GM12872 (cell line): ENCODE measurements around the gene PRUNE2.

Source experiments
- TF ChIP-seq, protein P1 (sequence below): IDR thresholded peaks from 3 replicates; pipeline ENCODE4 v1.5.1; 2011; ENCODE audit warnings: low read depth, mild to moderate bottlenecking, low read length, moderate library complexity; ENCODE audit not compliant: insufficient read depth

The PRUNE2 gene

DNA sequence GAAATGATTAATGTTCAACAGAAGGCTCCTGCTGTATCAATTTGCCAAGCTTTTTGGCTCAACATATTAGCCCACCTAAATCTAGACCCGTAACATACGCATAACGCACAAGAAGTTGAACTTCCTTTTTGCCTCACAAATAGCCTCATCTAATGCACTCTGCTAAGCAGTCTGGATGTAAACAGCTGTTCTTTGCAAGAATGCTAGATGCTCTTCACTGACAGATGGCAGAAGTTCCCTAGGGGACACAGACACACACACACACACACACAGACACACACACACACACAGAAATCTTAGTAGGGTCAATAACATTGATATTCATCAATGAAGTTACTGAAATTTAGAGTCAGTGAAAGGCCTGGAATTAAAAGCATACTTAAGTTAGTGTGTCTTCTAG is 154.9 kb downstream of the PRUNE2 start:
- TF ChIP-seq, protein P1, sequence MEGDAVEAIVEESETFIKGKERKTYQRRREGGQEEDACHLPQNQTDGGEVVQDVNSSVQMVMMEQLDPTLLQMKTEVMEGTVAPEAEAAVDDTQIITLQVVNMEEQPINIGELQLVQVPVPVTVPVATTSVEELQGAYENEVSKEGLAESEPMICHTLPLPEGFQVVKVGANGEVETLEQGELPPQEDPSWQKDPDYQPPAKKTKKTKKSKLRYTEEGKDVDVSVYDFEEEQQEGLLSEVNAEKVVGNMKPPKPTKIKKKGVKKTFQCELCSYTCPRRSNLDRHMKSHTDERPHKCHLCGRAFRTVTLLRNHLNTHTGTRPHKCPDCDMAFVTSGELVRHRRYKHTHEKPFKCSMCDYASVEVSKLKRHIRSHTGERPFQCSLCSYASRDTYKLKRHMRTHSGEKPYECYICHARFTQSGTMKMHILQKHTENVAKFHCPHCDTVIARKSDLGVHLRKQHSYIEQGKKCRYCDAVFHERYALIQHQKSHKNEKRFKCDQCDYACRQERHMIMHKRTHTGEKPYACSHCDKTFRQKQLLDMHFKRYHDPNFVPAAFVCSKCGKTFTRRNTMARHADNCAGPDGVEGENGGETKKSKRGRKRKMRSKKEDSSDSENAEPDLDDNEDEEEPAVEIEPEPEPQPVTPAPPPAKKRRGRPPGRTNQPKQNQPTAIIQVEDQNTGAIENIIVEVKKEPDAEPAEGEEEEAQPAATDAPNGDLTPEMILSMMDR = no peak

DNA sequence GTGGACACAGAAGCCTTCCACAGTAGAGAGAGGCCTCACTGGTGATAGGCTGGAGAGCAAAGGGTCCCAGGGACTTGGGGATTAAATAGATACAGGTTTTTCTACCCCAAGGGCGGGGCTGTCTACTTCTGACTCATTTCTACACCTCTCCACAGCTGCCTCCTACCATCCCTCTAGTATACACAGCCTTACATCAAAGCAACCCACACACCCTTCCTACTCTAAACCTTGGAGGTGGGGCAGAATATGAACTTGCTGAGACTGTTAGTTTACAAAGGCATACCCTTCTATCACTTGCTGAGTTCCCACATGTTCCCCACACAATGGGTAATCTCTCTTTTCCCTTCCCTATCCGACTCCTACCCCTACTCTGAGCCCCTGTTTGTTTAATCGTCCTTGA is 161.6 kb downstream of the PRUNE2 start:
- TF ChIP-seq, protein P1 = no peak

DNA sequence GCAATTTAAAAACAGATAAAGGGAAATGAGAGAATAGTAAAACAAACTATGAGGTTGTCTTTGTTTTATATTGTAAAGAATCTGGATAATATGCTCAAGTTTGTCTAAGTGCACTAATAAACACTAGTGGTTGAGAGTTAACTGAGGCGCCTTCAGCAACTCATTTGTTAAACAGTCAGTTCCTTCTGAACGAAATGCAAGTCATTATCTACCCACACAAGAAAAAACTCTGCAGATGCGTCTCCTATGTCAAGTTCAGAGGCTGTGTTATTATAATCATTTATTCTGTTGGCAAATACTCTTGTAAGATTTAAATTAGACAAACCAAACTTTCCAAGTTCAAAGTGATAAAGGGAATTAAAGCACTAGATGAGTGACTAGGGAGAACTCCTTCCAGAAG is 162.0 kb downstream of the PRUNE2 start:
- TF ChIP-seq, protein P1 = no peak

DNA sequence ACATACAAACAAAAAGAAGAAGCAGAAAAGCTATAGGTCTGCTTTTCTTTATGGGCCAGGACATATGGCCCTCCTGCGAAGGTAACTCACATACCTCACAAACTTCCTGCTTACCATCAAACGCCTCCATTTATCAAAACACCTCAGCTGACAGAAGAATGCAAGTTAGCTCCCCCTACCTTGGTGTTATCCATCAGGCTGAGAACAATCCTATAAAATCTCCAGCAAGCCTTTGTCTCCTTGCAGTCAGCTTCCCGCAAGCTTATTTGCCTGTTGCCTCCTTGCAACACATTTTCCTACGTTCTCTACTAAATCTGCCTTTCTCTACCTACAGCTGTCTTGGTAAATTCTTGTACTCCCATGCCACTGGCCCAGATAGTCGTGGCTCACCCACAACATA is 164.4 kb downstream of the PRUNE2 start:
- TF ChIP-seq, protein P1 = no peak

DNA sequence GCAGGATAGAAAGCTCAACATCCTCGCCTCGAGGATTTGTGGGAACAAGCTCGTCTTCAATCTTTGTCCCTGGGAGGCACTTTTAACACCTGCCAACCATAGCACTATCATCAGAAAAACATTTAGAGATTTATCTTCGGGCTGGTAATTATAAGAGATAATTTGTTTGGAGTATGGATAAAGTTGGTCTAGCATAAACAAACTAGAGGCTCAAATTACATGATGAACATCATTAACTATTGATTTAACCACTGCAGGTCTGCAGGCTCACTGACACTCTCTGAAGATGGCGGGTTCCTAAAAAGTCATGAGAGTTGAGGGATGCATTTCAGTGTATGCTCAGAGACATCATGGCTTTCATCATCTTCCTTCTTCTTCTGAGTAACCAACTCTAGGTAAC is 167.5 kb downstream of the PRUNE2 start:
- TF ChIP-seq, protein P1 = no peak

DNA sequence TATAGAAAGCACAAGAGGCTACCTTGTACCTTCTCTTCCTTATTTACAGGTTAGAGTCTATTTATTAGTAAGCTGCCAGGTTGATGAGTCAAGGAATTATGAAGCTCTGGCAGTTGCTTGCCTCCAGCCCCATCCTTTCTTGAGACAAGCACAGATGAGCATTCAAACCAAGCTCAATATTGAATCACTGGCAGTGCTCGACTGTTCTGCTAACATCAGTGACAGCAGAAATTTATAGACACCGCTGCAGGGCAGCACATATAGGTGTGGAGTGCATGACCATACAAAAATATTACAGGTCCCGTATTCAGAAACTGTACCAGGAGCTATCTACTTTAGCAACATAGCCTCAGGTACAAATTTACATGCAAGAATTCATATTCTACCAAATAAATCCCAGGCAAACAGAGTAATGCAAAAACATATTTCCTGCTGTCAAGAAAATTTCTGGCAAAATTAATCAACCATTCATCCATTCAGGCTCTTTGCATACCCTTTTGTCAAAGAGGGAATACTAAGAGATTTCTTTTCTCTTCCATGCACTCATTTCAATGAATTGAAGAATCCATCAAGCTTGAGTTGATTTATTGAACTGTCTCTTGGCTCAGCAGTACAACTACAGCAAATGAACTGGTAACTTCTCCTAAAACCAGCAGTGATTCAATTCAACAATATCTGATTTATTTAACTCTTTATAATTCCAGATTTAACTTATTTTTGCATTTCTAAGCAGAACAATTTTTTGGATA is 168.6 kb downstream of the PRUNE2 start:
- TF ChIP-seq, protein P1 = no peak

DNA sequence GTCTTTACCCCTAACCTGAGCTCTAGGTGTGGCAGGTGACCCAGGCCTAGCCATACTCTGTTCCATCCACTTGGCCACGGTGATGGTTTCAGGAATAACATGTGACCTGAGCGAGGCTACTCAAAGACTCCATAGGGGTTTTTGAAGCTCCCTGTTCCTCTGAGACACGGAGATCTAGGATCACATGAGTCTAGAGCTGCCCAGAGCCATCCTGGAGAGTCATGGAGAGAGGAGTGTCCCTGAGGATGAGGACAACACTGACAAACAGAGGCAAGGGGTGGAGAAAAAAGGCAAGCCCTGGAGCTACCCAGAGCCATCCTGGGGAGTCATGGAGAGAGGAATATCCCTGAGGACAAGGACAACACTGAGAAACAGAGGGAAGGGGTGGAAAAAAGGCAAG is 171.2 kb downstream of the PRUNE2 start:
- TF ChIP-seq, protein P1 = no peak
